Mesodermal cell (in vitro differentiated cells): ENCODE measurements around the gene SLC15A1.
"Not testable (repeated sequence)": the region's sequence is repeated elsewhere in the genome, so short reads cannot be mapped to it uniquely, and the experiment has no call there.

Source experiments
- H3K27ac ChIP-seq: 2 replicates; pipeline ENCODE4 v1.7.0; 2013; ENCODE audit warnings: mild to moderate bottlenecking, low read depth, low read length, moderate library complexity; ENCODE audit not compliant: severe bottlenecking
- H3K36me3 ChIP-seq: 2 replicates; pipeline ENCODE4 v1.7.1; 2013; ENCODE audit warnings: mild to moderate bottlenecking, low read length, moderate library complexity; ENCODE audit not compliant: control insufficient read depth, insufficient read depth
- H3K4me1 ChIP-seq: one replicate; pipeline ENCODE4 v1.7.1; 2013; ENCODE audit warnings: mild to moderate bottlenecking, low read length; ENCODE audit not compliant: insufficient read depth, control insufficient read depth, poor library complexity, severe bottlenecking
- H3K4me3 ChIP-seq: 2 replicates; pipeline ENCODE4 v1.7.0; 2013; ENCODE audit warnings: low read length, control low read depth, mild to moderate bottlenecking; ENCODE audit not compliant: insufficient read depth, poor library complexity, severe bottlenecking; ENCODE audit errors: extremely low read depth
- H3K9me3 ChIP-seq: 2 replicates; pipeline ENCODE4 v1.7.1; 2013; ENCODE audit warnings: mild to moderate bottlenecking, low read length, moderate library complexity; ENCODE audit not compliant: control insufficient read depth
- whole genome bisulfite sequencing, 2 experiments: methylation state at CpG; one replicate each; pipeline ENCODE4 v1.1.5; 2013; ENCODE audit warnings: missing lambda C conversion rate in 2 of 2; ENCODE audit not compliant: insufficient coverage in 2 of 2; 5-methylcytosine and 5-hydroxymethylcytosine counted together

SLC15A1 gene

DNA sequence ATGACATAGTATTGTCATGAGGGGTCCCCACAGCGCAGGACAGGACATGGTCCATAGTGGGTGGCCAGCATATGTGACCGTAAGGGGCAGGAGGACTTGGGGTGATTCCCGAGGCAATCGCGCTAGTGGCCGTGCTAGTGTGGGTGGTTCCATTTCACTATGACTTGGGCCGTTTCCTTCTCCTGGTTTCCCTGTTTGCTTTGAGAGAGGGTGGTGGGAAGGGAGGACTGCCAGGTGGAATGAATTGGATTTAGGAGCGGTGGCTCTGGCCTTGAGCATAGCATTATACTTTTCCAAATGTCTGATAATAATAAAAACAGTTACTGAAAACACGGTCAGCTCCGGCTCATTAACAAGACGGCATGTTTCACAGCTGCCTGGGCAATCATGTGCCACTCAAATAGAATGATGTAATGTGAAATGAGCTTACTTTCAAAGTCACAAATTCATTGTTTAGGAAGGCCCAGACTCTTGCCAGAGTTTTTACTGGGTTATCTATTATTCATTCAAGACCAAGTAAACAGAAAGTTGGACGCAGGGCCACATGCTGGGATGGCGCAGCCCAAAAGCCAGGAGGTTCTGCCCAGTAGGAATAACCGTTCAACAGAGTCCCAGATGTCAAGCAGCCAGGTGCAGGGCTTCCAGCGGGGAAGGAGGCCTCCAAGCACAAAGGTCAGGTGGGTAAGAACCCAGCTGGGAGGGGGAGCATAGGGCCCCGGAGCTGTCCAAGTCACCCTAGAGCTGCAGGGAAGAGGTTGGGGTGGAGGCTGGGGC is 19.6 kb upstream of the SLC15A1 start:
- Histone ChIP-seq H3K9me3 (no peaks in the 10 kb centered on the region), H3K4me3 (no peak overlapping the region), H3K27ac (no peak overlapping the region), H3K36me3 (no peaks in the 10 kb centered on the region), H3K4me1 (peaks cover 4% of the 10 kb centered on the region)
- WGBS, 2 experiments, result 91 to 93% methylated on average over 11 of the region's 16 CpGs

- 90 to 94% methylated on average over 4 to 6 of the region's 7 CpGs for WGBS, 2 experiments
- Histone ChIP-seq H3K27ac (no peak overlapping the region), H3K36me3 (no peaks in the 10 kb centered on the region), H3K4me1 (peaks cover 5% of the 10 kb centered on the region), H3K9me3 (no peaks in the 10 kb centered on the region), H3K4me3 (no peak overlapping the region)
Observed at GRCh38 chr13:98769736-98770135, 17.3 kb upstream of the SLC15A1 start.

DNA sequence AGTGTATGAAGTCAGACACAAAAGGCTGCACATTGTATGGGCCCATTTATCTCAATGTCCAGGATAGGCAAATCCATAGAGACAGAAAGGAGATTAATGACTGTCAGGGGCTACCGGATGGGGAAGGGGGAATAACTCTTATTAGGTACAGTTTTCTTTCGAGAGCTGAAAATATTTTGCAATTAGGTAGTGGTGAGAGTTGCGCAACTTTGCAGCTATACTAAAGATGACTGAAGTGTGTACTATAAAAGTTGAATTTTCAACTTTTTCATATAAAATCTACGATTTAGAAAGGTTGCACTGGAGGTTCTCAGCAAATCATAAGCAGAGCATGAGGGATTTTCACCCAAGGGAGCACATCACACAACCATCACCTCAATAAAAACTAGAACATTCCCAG is 16.1 kb upstream of the SLC15A1 start:
- no peak overlapping the region for H3K4me3 ChIP-seq
- H3K36me3 ChIP-seq, result no peaks in the 10 kb centered on the region
- H3K4me1 ChIP-seq, result peaks cover 5% of the 10 kb centered on the region
- H3K9me3 ChIP-seq, result no peaks in the 10 kb centered on the region
- no peak overlapping the region for H3K27ac ChIP-seq
- 90 to 94% methylated on average over 2 of the region's 4 CpGs for WGBS, 2 experiments

- Histone ChIP-seq H3K4me3 (no peak overlapping the region), H3K4me1 (peaks cover 5% of the 10 kb centered on the region), H3K27ac (no peak overlapping the region), H3K9me3 (no peaks in the 10 kb centered on the region), H3K36me3 (no peaks in the 10 kb centered on the region)
- 88 to 94% methylated on average over 9 to 10 of the region's 11 CpGs for WGBS, 2 experiments
Observed at GRCh38 chr13:98766697-98767096, 14.2 kb upstream of the SLC15A1 start.

DNA sequence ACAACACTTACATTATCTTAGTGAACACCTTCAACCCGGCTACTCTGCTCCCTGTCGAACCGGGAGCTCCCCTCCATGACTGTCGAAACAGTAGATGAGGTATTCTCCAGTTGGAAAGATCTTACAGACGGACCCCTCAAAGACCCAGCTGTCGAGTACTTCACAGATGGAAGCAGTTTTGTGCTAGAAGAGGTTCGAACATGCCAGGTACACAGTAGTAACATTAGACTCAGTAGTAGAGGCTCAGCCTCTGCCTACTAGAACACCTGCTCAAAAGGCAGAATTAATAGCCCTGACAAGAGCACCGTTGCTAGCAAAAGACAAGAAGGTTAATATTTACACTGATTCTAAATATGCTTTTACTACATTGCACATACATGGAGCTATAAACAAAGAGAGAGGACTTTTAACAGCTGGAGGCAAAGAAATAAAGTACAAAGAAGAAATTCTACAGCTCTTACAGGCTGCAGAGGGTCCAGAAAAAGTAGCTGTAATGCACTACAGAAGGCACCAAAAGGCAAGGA is 13.6 kb upstream of the SLC15A1 start:
- H3K4me1 ChIP-seq, result peaks cover 5% of the 10 kb centered on the region
- no peaks in the 10 kb centered on the region for H3K36me3 ChIP-seq
- WGBS, 2 experiments, result 90 to 98% methylated on average over 6 to 7 of the region's 8 CpGs
- no peaks in the 10 kb centered on the region for H3K9me3 ChIP-seq
- H3K4me3 ChIP-seq, result no peak overlapping the region
- no peak overlapping the region for H3K27ac ChIP-seq

GRCh38 chr13:98761986-98762616 is 9.6 kb upstream of the SLC15A1 start:
- Histone ChIP-seq H3K9me3 (peaks cover 4% of the 10 kb centered on the region), H3K4me3 (no peak overlapping the region), H3K36me3 (no peaks in the 10 kb centered on the region), H3K4me1 (peaks cover 5% of the 10 kb centered on the region), H3K27ac (no peak overlapping the region)
- 91 to 93% methylated on average over 10 to 15 of the region's 15 CpGs for WGBS, 2 experiments

GRCh38 chr13:98761126-98761985 is 8.9 kb upstream of the SLC15A1 start:
- no peak overlapping the region for H3K27ac ChIP-seq

GRCh38 chr13:98755729-98756128 is 3.3 kb upstream of the SLC15A1 start:
- no peaks in the 10 kb centered on the region for H3K36me3 ChIP-seq
- H3K4me3 ChIP-seq, result no peak overlapping the region
- peaks cover 8% of the 10 kb centered on the region for H3K9me3 ChIP-seq
- 89 to 93% methylated on average over 9 of the region's 9 CpGs for WGBS, 2 experiments
- peaks cover 12% of the 10 kb centered on the region for H3K4me1 ChIP-seq
- H3K27ac ChIP-seq, result no peak overlapping the region

More at GRCh38 chr13:98761126-98761985, 8.9 kb upstream of the SLC15A1 start:
- 87 to 92% methylated on average over 14 of the region's 15 CpGs for WGBS, 2 experiments
- Histone ChIP-seq H3K36me3 (no peaks in the 10 kb centered on the region), H3K4me1 (peaks cover under 1% of the 10 kb centered on the region), H3K9me3 (peaks cover 4% of the 10 kb centered on the region), H3K4me3 (no peak overlapping the region)

DNA sequence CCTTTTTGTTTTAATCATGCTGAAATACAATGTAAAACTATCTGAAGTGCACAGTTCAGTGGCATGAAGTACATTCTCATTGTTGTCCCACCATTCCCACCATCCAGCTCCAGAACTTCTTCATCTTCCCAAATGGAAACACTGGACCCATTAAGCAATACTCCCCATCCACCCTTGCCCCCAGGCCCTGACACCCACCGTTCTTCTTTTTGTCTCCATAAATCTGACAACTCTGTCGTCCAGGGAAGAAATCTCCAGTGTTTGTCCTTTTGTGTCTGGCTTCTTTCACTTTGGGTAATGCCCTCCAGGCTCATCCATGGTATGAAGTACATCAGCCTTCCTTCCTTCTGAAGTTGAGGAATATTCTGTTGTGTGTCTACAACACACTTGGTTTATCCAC is 2.6 kb upstream of the SLC15A1 start:
- peaks cover 12% of the 10 kb centered on the region for H3K4me1 ChIP-seq
- 83 to 92% methylated on average over 2 of the region's 2 CpGs for WGBS, 2 experiments
- H3K4me3 ChIP-seq, result no peak overlapping the region
- H3K27ac ChIP-seq, result no peak overlapping the region
- H3K36me3 ChIP-seq, result no peaks in the 10 kb centered on the region
- H3K9me3 ChIP-seq, result peaks cover 4% of the 10 kb centered on the region

GRCh38 chr13:98754468-98754867 is 2.0 kb upstream of the SLC15A1 start:
- H3K9me3 ChIP-seq, H3K36me3 ChIP-seq, H3K4me3 ChIP-seq, H3K27ac ChIP-seq: not testable (repeated sequence)
- 90 to 94% methylated on average over 3 to 4 of the region's 4 CpGs for WGBS, 2 experiments
- H3K4me1 ChIP-seq, result peaks cover 12% of the 10 kb centered on the region
